PFSK-1 (cell line): ENCODE data around the gene PKP1.

ENCODE experiments used
- POLR2AphosphoS5 ChIP-seq: IDR thresholded peaks from 2 replicates; pipeline ENCODE4 v1.6.1; 2012; ENCODE audit warnings: low read depth, mild to moderate bottlenecking, control low read depth, low read length, moderate library complexity
- REST ChIP-seq, 2 experiments: IDR thresholded peaks; 2 replicates each; pipeline versions ENCODE4 v1.6.1 to v1.8.0; 2011 to 2012; ENCODE audit warnings: low read depth in 2 of 2, low read length in 2 of 2, control low read depth in 1 of 2, inconsistent platforms in 1 of 2, mild to moderate bottlenecking in 1 of 2, moderate library complexity in 1 of 2; ENCODE audit not compliant: insufficient read depth in 1 of 2
- SIN3A ChIP-seq: IDR thresholded peaks from 2 replicates; pipeline ENCODE4 v1.6.1; 2012; ENCODE audit warnings: mild to moderate bottlenecking, low read length, moderate library complexity, borderline replicate concordance; ENCODE audit not compliant: insufficient read depth
- TAF1 ChIP-seq: IDR thresholded peaks from 2 replicates; pipeline ENCODE4 v1.6.1; 2012; ENCODE audit warnings: low read length, control low read depth, borderline replicate concordance; ENCODE audit not compliant: insufficient read depth

DNA sequence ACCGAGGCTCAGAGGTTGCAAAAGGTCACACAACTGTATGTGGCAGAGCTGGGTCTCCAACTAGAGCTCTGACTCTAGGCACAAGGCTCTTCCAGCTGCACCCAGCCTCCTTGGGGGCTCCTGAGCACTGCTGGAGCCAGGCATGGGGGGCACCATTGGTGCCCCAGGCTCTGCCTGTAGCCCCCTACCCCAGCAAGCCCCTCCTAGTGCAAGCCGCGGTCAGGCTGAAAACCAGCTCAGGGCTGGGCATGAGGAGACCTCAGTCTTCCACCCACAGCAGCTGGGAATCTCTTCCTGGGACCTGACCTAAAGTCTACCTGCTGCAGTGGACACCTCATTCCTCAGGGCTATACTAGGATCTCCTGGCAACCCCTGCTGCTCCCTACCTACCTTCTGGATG is 79.6 kb downstream of the PKP1 start:
- no peak for TF ChIP-seq POLR2AphosphoS5
- TF ChIP-seq REST (IDR thresholded peaks at IDR 0.05; ENCODE audit: insufficient read depth in 1 of 2, low read depth in 2 of 2, low read length in 2 of 2), result no peak
- TF ChIP-seq TAF1, result no peak
- TF ChIP-seq SIN3A, result no peak
